Hematopoietic multipotent progenitor cell treated with erythropoietin and hydrocortisone succinate and interleukin-3 and kit ligand, for 8 days (in vitro differentiated cells): ENCODE measurements around the gene DISP3.
A peak's percentile ranks its signal among the peaks of the same experiment; 100 is the strongest.

Experiments
- DNase-seq: peaks from one replicate; pipeline ENCODE4 v3.0.0-alpha.2; 2015

Gene DISP3

DNA sequence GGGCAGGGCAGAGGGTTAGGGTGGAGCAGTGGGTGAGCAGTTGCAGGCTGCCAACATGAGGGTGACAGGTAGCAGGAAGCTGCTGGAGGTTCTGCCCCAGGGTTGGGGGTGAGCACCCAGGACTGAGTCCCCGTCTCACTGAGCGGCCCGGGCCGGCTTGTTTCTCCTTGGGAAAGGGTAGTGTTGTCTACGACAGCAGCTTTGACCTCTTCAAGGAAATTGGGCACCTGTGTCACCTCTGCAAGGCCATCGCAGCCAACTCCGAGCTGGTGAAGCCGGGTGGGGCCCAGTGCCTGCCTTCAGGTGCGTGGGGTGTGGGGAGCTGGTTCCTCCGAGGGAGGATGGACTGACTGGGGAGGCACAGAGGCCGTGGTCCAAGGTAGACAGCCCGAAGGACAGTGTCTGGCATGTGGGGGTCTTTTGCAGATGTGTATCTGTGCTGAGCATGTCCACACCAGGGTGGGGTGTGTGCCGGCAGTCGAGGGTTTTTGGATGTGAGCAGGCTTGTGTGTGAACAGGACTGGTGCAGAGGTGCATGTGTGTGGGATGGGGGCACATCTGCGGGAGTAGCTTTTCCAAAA, 51.9 kb downstream of the DISP3 start:
- DNase-seq = no peak

DNA sequence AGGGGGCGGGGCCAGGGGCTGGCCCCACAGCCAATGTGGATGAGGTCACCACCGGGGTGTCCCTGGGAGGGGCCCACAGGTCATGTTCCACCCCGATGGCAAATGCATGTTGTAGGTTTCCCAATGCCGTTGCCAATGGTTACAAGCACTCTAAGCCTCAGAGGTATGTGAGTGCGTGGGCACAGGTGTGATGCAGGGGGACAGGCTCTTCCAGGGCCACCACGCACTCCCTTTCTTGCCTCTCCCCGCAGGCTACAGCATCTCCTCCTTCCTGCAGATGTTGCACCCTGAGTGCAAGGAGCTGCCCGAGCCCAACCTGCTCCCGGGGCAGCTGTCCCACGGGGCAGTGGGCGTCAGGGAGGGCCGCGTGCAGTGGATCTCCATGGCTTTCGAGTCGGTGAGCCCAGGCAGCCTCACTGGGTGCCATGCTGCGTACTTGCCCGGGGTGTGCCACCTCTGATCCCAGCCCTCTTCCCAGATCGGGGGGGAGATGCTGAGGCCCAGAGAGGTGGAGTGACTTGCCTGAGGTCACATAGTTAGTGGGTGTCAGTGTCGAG, 52.4 kb downstream of the DISP3 start:
- DNase-seq = no peak

DNA sequence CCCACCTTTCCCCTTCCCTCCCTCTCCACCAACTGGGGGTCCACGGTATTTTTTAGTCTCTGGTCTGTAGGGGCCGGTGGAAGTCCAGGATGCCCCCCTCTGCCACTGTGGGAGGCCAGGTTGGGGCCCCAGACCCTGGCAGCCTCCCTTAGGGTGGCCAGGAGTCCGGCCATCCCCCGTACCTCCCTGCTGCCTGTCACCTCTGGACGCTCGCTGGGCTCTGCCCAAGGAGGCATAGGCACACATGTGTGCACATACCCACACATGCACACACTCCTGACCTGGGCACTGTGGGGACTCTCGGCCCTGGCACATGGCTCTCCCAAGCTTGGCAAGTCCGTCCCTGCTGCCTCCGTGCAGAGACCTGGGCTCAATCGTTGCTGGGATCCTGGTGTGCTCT, 53.0 kb downstream of the DISP3 start:
- no peak for DNase-seq

DNA sequence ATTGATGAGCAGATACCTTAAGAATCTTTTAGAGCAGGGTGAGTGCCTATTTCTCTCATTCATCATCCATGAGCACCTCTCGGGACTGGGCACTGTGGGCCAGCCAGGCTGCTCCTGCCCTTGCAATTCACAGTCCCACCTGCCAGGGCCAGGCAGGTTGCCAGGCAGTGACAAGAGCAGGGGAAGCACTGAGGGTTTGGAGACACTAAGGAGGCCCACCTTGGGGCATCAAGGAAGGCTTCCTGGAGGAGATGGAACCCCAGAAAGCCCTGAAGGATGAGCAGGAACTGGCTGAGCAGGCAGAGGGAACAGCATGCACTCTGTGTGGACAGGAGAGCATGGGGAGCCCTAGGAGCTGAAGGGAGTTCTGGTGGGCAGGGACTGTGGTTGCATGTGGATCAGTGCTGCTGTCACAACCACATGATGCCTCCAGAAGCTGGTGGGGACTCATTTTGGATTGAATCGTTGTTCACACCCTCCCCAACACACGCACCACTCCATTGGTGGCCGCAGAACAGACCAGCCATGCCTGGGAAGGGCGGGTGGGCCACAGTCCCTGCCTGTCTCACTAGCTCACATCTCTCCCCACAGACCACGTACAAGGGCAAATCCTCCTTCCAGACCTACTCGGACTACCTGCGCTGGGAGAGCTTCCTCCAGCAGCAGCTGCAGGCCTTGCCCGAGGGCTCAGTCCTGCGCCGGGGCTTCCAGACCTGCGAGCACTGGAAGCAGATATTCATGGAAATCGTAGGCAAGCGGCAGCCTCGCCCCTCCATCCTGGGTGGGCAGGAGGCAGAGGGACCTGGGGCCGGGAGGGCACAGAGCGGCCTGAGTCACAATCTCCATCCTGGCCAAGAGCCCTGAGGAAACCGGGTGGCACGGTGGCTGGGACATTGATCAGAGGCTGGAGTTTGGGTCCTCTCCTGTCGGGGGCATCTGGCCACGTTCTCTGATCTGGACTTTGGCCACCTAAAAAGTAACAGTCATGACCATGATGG, 55.1 kb downstream of the DISP3 start:
- DNase-seq = no peak

DNA sequence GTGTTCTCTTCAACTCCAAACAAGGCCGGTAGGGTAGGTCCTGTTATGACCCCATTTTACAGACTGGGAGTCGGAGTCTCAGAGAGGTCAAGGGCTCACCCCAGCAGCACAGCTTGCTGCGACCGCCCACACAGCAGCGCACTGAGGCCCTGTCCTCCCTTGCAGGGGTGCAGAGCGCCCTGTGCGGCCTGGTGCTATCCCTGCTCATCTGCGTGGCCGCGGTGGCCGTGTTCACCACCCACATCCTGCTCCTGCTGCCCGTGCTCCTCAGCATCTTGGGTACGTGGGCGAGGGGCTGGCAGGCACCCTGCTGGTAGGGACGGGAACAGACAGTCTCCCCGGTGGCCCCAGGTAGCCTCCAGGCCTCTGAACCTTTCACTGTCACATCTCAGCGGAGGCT, 55.9 kb downstream of the DISP3 start:
- DNase-seq = no peak

DNA sequence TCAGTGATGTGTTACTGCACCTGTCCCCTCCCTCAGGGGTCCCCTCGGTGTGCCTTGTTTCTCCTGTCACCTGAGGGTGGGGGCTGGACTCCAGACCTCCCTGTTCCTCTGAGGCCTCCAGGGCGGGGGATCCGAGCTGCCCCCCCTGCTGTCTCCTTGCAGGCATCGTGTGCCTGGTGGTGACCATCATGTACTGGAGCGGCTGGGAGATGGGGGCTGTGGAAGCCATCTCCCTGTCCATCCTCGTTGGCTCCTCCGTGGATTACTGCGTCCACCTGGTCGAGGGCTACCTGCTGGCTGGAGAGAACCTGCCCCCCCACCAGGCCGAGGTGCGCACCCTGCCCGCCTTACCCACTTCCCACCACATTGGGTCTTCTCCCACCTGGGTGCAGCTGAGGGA, 56.4 kb downstream of the DISP3 start:
- DNase-seq = no peak

DNA sequence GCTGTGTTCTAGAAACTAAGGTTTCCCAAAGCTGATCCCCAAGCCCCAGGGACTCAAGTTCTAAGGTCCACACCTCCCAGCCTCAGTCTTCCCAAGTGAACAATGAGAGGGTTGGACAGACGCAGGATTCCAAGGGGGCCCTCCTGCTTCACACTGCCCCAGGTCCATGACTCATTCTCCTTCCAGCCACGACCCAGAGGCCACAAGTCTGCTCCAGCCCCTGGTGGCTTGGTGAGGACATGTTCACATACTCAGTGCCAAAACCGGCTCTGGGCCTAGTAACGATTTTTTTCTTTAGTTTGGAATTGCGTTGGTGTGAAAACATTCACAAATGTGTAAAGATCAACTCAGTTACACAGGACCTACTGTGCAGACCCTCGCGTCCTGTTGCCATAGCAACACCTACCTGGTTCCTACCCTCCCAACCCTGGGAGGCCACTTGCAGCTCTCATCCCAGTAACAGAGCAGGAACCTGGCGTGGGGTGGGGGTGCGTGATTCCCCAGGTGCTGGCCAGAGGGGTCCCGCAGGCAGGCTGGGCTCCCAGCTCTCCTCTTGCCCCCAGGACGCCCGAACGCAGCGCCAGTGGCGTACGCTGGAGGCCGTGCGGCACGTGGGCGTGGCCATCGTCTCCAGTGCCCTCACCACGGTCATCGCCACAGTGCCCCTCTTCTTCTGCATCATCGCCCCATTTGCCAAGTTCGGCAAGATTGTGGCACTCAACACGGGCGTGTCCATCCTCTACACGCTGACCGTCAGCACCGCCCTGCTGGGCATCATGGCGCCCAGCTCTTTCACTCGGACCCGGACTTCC, 57.0 kb downstream of the DISP3 start:
- no peak for DNase-seq

DNA sequence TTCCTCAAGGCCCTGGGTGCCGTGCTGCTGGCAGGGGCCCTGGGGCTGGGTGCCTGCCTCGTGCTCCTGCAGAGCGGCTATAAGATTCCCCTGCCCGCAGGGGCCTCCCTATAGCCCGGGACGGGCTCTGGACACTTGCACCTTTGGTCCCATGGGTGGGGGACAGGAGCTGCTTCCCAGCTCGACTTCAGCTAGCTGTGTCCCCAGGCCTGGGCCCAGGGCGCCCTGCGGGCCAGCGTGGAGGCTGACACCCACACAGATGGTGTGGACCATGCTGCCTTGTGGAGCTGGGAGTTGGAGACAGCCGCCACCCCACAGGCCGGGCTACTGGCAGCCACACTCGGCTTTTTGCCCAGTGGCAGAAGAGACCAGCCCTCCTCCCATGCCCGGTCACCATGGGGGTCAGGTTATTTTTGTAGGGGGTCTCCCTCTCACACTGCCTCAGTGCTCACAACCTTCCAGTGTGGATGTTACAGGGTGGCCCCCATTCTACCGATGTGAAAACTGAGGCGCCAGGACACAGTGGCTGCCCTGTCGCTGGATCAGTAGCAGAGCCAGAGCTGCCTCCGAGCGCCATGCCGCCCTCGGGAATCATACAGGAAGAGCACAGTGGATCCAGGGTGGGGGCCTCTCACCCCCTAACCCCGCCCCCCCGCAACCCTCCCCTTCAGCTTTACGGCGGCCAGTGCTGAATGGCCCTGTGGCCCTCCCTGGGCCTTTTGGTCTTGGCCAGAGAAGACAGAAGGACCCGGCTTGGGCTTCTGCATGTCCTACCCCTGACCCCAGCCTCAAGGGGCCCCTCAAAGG, 57.8 kb downstream of the DISP3 start:
- DNase-seq = no peak

DNA sequence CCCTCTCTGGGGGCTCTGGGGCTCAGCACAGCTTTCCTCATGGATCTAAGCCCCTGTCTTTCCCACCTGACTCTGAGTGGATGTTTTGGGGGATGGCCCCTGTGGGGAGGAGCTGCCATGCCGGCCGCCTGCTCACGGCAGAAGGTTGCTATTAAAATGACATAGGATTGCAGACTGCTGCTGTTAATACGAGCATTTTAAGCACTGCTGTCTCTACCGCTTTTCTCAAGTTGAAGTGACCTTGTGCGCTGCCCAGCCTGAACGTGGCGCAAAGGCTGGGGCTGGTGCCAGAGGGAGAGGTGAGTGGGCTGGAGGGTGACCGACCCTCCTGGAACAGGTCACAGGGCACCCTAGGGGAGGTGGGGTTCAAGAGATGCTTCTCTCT, 58.4 kb downstream of the DISP3 start:
- DNase-seq = no peak

DNA sequence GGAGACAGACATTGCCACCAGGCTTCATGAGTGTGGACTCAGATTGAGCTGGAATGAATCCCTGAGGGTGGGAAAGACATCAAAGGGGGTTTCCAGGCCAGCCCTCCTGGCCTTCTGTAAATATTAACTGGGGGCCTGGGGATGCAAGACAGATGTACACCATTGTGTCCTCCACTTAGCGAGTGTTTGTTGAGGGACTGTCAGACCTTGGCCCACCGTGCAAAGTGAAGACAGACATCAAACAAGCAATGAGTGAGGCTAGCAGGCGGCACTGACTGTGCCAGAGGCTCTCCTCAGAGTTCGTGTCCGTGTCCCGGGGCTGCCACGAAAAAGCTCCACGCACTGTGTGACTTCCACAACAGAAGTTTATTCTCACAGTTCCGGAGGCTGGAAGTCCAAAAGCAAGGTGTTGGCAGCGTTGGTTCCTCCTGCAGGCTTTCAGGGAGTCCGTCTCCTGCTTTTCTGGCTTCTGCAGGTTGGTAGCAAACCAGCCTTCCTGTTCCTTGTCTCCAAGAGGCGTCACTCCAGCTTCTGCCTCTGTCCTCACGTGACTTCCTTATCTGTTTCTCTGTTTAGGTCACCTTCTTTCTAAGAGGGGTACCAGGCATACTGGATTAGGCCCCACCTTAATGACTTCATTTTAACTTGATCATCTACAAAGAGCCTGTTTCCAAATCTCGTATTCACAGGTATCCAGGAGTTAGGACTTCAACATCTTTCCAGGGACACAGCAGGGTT, 59.1 kb downstream of the DISP3 start:
- DNase-seq = no peak

DNA sequence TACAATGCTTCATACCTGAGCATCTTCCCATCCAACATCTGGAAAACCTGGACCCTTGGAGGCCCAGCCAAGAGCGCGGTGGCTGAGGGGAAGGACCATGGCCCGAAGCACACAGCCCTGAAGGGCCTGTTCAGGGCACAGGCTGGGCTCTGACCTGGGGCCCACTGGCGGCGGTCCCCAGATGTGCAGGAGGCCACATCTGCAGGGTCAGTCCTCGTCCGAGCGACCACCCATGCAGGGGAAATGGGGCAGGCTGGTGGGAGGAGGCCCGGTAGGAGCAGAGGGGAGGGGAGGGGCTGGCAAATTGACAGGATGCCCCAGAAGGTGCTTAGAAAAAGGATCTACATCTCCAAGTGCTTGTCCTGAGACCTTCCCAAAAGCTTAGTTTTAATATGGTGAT, 59.9 kb downstream of the DISP3 start:
- no peak for DNase-seq

DNA sequence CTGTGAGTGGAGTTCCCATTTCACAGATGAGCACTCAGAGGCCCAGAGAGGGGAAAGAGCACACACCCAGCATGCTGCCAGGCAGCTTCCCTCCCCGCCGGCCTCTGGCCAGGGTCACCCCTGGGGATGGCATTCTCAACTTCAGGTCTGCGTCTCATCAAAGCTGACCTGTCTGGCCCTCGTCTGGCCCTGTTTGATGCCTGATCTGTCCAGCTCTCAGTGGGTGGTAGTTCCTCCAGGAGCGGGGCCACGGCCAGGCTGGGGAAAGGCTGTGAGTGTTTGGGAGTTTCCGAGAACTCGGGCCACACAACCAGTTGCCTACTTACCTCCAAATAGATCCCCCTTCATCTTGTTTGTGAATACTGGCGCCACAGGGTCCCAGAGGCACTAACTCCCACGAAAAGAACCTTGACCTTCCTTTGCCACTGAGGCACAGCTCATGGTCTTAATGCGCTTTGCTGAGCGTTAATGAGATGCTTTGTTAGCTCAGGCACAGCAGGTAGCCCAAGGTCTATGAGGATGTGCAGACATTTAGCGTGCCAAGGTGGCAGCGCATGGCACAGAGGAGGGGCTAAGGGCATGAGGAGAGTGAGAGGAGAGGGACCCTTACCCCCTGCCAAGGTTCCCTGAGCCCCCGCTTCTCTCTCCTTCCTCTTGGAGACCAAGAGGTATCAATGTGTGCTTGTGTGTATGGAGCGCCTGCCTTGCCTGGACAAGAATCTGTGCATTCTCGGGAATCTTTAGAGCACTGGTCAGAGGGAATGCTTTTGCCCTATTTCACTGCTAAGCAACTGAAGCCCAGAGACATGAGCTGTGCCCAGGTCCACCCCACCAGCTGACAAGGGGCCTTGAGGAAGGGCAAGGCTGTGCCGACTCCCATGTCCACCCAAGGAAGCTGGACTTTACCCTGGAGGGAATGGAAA, 61.2 kb downstream of the DISP3 start:
- no peak for DNase-seq

DNA sequence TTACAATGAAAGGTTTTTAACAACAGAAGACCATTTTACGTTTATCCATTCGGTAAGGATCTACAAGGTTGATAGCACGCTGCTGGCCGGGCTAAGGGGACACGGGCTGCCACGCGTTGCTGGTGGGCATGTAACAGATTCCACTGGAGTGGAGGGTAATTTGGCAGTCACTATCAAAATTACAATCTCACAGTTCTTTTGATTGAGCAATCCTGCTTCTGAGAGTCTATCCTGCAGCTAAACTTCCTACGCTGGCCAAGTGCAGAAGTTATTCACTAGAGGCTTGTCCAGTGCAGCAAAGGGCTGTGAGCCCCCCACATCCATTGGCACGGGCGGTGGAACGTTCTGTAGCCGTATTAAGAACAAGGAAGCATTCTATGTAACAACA, 61.8 kb downstream of the DISP3 start:
- no peak for DNase-seq

DNA sequence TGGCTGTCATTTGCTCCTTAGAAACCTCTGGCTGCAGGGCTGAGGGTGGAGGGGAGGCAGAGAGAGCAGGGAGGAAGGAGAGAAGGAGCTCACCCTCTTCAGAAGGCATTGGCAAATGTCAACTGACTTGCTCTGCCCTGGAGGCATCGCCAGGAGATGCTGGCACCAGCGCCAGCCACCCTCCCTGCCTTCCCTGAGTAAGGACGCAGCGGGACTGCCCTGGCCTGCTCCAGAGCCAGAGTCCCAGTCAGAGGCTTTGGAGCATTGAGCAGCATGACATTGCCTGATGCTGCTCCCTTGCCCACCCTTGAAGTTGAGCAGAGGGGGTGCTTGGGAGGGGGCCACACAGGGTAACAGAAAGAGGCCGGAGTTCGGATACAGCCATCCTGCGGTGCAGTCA, 62.3 kb downstream of the DISP3 start:
- DNase-seq = no peak

DNA sequence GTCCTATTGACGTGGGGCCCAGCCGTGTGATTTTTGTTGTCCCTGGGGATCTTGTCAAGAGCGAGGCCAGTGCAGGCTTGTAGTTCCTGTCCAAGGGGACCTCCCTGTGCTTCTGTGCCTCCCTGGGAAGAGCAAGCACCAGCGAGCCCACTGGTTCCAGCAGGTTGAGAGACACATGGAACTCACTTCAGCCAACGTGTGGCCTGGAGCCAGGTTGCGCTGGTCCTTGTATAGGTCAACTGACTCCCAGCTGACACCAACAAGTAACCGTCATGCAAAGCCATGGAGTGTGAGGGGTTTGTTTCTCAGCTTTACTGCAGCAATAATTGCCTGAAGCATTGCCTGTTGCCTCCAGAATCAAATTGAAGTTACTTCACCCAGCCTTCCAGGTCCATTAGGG, 63.0 kb downstream of the DISP3 start:
- no peak for DNase-seq

DNA sequence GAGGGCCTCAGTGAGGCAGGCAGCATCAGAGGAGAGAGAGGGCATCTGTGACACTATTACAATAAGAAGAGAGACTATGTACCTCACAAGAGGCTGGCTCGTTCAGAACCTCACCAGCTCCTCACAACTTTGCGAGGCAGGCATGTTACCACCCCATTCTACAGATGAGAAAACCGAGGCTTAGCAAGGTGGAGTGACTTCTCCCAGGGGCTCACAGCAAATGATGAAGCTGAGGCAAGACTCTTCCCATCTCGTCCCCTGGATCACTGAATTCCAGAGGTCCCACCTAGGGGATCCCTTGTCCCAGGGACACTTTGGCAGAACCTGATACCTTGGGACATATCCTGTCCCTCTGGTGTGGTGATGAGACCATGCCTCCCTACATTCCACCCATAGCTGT, 64.4 kb downstream of the DISP3 start:
- DNase-seq = no peak

DNA sequence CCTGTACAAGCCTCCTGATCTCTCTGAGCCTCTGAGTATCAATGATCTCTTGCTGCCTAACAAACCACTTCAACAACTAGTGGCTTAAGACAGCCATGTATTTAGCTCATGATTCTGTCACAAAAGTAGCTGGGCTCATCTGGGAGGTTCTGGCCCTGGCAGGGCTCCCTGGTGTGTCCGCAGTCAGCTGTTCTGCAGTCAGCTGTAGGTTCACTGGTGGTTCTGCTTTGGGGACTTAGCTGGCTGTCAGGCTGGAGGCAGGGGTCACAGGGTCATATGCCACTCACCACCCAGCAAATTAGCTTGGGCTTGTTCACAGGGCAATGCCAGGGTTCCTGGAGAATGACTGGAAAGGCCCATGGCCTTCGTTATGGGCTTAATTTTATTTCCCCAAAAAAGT, 64.8 kb downstream of the DISP3 start:
- no peak for DNase-seq

DNA sequence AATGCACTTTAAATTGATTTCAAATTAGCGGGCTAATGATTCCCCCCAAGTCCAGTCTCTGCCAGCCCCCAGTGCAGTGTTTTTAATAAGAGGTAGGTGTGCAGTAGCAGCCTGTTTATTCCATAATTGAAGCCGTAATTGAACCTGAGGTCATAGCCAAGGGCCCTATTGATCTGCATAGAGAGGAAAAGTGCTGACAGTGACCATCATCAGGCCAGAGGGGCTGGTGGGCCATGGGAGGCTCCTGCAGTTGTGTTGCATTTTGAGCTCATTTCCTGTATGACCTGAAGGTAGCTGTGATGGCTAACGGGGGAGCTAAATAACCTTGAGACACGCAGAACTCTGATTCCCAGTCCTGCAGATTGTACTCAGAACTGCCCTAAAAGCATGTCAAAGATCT, 67.5 kb downstream of the DISP3 start:
- DNase-seq = no peak

DNA sequence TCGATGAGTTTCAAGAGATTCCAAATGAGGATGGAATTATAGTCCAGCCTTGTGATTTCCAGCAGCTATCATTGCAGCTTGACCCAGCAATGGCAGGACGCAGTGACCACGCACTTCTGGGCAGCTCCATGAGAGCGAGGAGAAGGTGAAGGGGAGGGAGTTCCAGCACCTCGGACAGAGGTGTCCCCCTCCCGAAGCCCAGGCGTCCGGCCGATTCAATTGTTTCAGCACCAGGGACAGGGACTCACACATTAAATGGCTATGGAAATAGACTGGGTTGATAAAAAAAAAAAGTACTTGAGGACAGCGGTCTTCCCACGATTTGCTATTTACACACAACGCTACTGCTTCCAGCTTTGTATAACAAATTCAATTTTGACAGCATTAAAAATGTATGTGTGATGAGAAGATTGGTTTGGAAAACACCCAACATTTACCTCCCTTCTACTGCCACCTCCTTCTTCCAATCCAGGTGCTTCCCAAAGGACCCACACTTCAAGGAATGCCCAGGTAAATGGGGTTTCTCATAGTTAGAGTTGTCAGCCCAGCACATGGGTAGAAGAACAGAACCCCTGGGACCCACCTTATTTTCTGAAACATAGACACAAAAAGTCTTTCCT, 71.8 kb downstream of the DISP3 start:
- peak; percentile 80 for DNase-seq

DNA sequence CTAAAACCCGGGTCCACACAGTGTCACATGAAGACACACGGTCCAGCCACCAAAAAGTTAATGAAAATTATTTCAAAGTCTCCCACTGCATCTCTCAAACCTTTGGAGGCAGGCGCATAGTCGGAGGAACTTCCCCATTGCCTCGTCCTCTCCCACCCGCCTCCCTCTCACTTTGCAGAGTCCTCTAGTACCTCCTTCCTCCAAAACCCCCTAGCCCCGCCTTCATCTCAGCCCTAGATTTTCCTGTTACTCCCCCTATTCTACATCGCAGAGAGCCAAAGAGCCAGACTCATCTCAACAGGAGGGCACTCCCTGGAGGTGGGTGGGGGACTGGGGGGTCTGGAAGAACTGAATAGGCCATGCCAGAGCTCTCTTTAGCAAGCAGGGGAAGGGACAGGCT, 79.3 kb downstream of the DISP3 start:
- DNase-seq = no peak
